Activated B cell treated with CpG ODN at 0.5 μM for 24 hours (primary cell): Measurements from ENCODE around the gene OSBPL5. TPM values are rescaled to one million over a fixed set of nuclear protein-coding genes. Genes with fewer than 3 reads are reported as not detected.

Experiments used
- ATAC-seq: fragments of 200-7000 bp; cut with Tn5 transposase; one replicate; pipeline ENCODE4 v1.10.0; 2021; ENCODE audit warnings: low read depth, mild to moderate bottlenecking, moderate library complexity
- CTCF ChIA-PET: fragments of 350-600 bp; sonication (Branson Sonifier 250); formaldehyde crosslinking; loops from one replicate; lab custom pipeline; 2021; ENCODE audit warnings: antibody characterized with exemption; lab: Charles Lee
- POLR2A ChIA-PET: fragments of 350-600 bp; sonication (Branson Sonifier 250); formaldehyde crosslinking; loops from one replicate; lab custom pipeline; 2021; ENCODE audit warnings: antibody characterized with exemption; lab: Charles Lee
- DNase-seq: peaks from one replicate; pipeline ENCODE4 v3.0.0; 2022
- H3K27ac Mint-ChIP-seq: one replicate; pipeline ENCODE4 v1.8.0; 2020; ENCODE audit warnings: mixed read lengths
- H3K27me3 Mint-ChIP-seq: one replicate; pipeline ENCODE4 v1.8.0; 2021; ENCODE audit warnings: mixed read lengths
- H3K36me3 Mint-ChIP-seq: one replicate; pipeline ENCODE4 v1.8.0; 2021; ENCODE audit warnings: low read depth, mixed read lengths
- H3K4me1 Mint-ChIP-seq: one replicate; pipeline ENCODE4 v1.8.0; 2021; ENCODE audit warnings: mixed read lengths
- H3K4me3 Mint-ChIP-seq: one replicate; pipeline ENCODE4 v1.8.0; 2020; ENCODE audit warnings: mild to moderate bottlenecking, mixed read lengths
- H3K9me3 Mint-ChIP-seq: one replicate; pipeline ENCODE4 v1.8.0; 2020; ENCODE audit warnings: mixed read lengths
- CTCF ChIP-seq: fragments of 200-600 bp; IDR thresholded peaks from one replicate; pipeline ENCODE4 v1.8.0; 2022; ENCODE audit warnings: antibody characterized with exemption, mild to moderate bottlenecking
- intact Hi-C: fragments of 100-400 bp; cut with micrococcal nuclease; formaldehyde crosslinking; loops from one replicate; pipeline ENCODE4 v1.15.1; 2024
- total RNA-seq: library from RNA; stranded (reverse); gene quantifications from 2 replicates; pipeline ENCODE4 v1.2.3, GENCODE V29; 2022

Gene OSBPL5
- total RNA-seq, 1 donor from 2014 or later: not detected

- ChIA-PET CTCF (no interaction called here), POLR2A (no interaction called here)
- H3K9me3 Mint-ChIP-seq: no peaks in the 10 kb centered on the region
- H3K4me1 Mint-ChIP-seq: no peaks in the 10 kb centered on the region
- DNase-seq (no peak), ATAC-seq (no peak)
- no peaks in the 10 kb centered on the region for H3K36me3 Mint-ChIP-seq
- no peak overlapping the region for H3K4me3 Mint-ChIP-seq
- H3K27ac Mint-ChIP-seq: no peak overlapping the region
- intact Hi-C loops: no loop called here
- H3K27me3 Mint-ChIP-seq: peaks cover 4% of the 10 kb centered on the region
- no peak for TF ChIP-seq CTCF
Measured at GRCh38 chr11:3203221-3204043, 38.3 kb upstream of the OSBPL5 start.

DNA sequence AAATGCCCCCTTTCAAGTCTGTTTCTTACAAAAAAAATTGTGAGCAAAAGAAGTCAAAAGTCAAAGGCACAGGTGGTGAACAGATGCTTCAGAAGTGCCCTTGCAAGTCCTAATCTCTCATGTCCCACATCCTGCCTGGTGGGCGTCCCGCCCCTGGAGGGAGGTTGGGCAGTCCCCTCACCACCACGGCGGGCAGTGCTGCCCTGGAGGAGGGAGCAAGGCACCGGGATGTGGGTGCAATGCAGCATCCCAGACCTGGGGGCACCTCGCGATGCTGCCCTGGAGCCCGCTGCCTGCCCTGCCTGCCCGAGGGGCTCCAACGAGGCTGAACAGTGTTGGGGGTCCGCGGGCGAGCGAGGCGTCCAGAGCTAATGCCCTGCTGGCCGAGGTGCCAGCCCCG is 37.6 kb upstream of the OSBPL5 start:
- no peak for ATAC-seq

DNA sequence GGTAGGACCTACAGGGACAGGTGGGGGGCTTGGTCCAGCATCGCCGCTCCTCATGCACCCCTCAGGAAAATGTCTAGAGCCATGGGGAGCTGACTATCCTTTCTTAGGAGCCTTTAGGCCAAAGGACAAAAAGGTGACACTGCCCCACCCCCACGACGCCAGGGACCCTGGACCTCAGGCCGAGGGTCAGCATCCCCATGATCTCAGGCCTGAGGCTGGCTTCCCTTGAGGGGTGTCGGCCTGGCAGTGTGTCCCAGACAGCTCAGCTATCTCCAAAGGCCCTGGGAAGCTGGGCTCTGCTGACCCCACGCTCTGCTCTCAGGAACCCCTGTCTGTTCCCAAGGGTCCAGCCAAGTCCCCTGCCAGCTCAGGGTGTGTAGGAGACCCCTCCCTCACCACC is 37.2 kb upstream of the OSBPL5 start:
- no peak for DNase-seq
- Mint-ChIP-seq H3K9me3 (no peaks in the 10 kb centered on the region), H3K36me3 (no peaks in the 10 kb centered on the region), H3K4me3 (no peak overlapping the region), H3K4me1 (no peaks in the 10 kb centered on the region), H3K27ac (no peak overlapping the region), H3K27me3 (peaks cover 4% of the 10 kb centered on the region)
- ATAC-seq: no peak
- intact Hi-C loops: no loop called here
- CTCF ChIA-PET: no interaction called here
- POLR2A ChIA-PET: no interaction called here
- TF ChIP-seq CTCF: no peak

More for the DNA sequence above, 37.6 kb upstream of the OSBPL5 start:
- H3K4me1 Mint-ChIP-seq: no peaks in the 10 kb centered on the region
- H3K4me3 Mint-ChIP-seq: no peak overlapping the region
- no peak for DNase-seq
- no peaks in the 10 kb centered on the region for H3K36me3 Mint-ChIP-seq
- peaks cover 4% of the 10 kb centered on the region for H3K27me3 Mint-ChIP-seq
- CTCF ChIA-PET: no interaction called here
- no peaks in the 10 kb centered on the region for H3K9me3 Mint-ChIP-seq
- no peak overlapping the region for H3K27ac Mint-ChIP-seq
- POLR2A ChIA-PET: no interaction called here
- intact Hi-C loops: no loop called here
- no peak for TF ChIP-seq CTCF

DNA sequence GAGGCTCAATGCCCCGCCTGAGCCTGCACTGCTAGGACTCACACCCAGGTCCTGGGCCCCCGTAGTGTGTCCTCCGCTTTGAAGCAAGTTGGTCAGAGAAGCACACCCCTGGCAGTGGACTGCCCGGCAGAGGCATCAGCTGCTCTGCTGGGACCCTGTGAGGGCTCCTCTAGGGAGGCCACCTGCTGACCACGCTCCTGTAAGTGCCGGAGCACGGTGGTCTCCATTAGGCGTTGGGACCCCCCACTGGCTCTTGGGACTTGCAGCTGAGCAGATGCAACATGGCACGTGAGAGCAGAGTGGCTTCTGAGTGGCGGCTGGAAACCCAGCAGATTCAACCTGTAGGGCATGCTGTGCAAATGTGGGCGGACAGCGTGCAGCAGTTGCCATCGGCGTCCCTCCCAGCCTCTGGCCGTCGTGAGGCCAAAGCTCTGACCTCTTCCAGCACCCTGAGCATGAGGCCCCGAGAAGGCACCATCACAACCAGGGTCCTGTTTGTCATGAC is 36.6 kb upstream of the OSBPL5 start:
- intact Hi-C loops: no loop called here
- H3K36me3 Mint-ChIP-seq: no peaks in the 10 kb centered on the region
- H3K27me3 Mint-ChIP-seq: peaks cover 4% of the 10 kb centered on the region
- no peak overlapping the region for H3K27ac Mint-ChIP-seq
- ChIA-PET CTCF (no interaction called here), POLR2A (no interaction called here)
- ATAC-seq (no peak), DNase-seq (no peak)
- H3K4me3 Mint-ChIP-seq: no peak overlapping the region
- no peak for TF ChIP-seq CTCF
- H3K4me1 Mint-ChIP-seq: no peaks in the 10 kb centered on the region
- H3K9me3 Mint-ChIP-seq: no peaks in the 10 kb centered on the region

GRCh38 chr11:3201112-3201581 is 36.0 kb upstream of the OSBPL5 start:
- Mint-ChIP-seq H3K27ac (no peak overlapping the region), H3K9me3 (no peaks in the 10 kb centered on the region), H3K4me3 (no peak overlapping the region), H3K36me3 (no peaks in the 10 kb centered on the region), H3K4me1 (no peaks in the 10 kb centered on the region), H3K27me3 (peaks cover 4% of the 10 kb centered on the region)
- ChIA-PET CTCF (no interaction called here), POLR2A (no interaction called here)
- TF ChIP-seq CTCF: no peak
- DNase-seq: no peak
- intact Hi-C loops: no loop called here
- no peak for ATAC-seq
